H7 (cell line): ENCODE measurements around the gene RPL18A. TPM values are rescaled to one million over a fixed set of nuclear protein-coding genes. Genes with fewer than 3 reads are reported as not detected.
A peak's percentile ranks its signal among the peaks of the same experiment; 100 is the strongest.

Source experiments
- DNase-seq: peaks from one replicate; pipeline ENCODE4 v3.0.0; 2012
- H3K27me3 ChIP-seq: 2 replicates; pipeline ENCODE4 v1.6.0; 2011; ENCODE audit warnings: mild to moderate bottlenecking, low read length; ENCODE audit not compliant: control insufficient read depth, insufficient read depth
- H3K36me3 ChIP-seq: replicated peaks from 2 replicates; pipeline ENCODE4 v1.5.1; 2011; ENCODE audit warnings: low read length; ENCODE audit not compliant: control insufficient read depth, insufficient read depth
- H3K4me3 ChIP-seq: 2 replicates; pipeline ENCODE4 v1.5.1; 2011; ENCODE audit warnings: low read depth, mild to moderate bottlenecking, control low read depth, low read length, moderate library complexity; ENCODE audit not compliant: insufficient read depth
- total RNA-seq: library from RNA; depleted of rRNA; stranded (reverse); fragments of >200 nt; shearing (Covaris generic); gene quantifications from 2 replicates; pipeline ENCODE4 v1.2.3, GENCODE V29; 2014; rRNA removed

Gene RPL18A
- total RNA-seq = 2,178 and 2,213 TPM in 2 replicates

GRCh38 chr19:17859533-17860330, at the start of gene RPL18A:
Gene RPL18A, plus strand, starts transcription at chr19:17859910. Its CDS starts 47 bp downstream, at chr19:17859957.
- Histone ChIP-seq H3K4me3 (peak within 1 kb of the TSS; percentile 98), H3K27me3 (no peaks in the 10 kb centered on the region), H3K36me3 (peaks cover 32% of the 10 kb centered on the region)
- peak; percentile 98 for DNase-seq

GRCh38 chr19:17811103-17811502, 48.6 kb upstream of the RPL18A start:
- no peak for DNase-seq
- Histone ChIP-seq H3K27me3 (no peaks in the 10 kb centered on the region), H3K36me3 (no peaks in the 10 kb centered on the region), H3K4me3 (no peak overlapping the region)

GRCh38 chr19:17811681-17812080, 48.0 kb upstream of the RPL18A start:
- DNase-seq = no peak
- H3K27me3 ChIP-seq = no peaks in the 10 kb centered on the region
- no peaks in the 10 kb centered on the region for H3K36me3 ChIP-seq
- no peak overlapping the region for H3K4me3 ChIP-seq

- Histone ChIP-seq H3K27me3 (no peaks in the 10 kb centered on the region), H3K4me3 (no peak overlapping the region), H3K36me3 (no peaks in the 10 kb centered on the region)
- DNase-seq = no peak
These were observed 47.6 kb upstream of the RPL18A start for GRCh38 chr19:17812099-17812498.

GRCh38 chr19:17817668-17818363, 41.9 kb upstream of the RPL18A start:
- H3K27me3 ChIP-seq = no peaks in the 10 kb centered on the region
- no peak overlapping the region for H3K4me3 ChIP-seq
- H3K36me3 ChIP-seq = no peaks in the 10 kb centered on the region
- DNase-seq = no peak

GRCh38 chr19:17821190-17821589, 38.5 kb upstream of the RPL18A start, which contains the start of gene INSL3:
Gene INSL3, minus strand, starts transcription at chr19:17821519. Its CDS starts 13 bp downstream, at chr19:17821506.
- Histone ChIP-seq H3K4me3 (no peak within 1 kb of the TSS), H3K36me3 (no peaks in the 10 kb centered on the region), H3K27me3 (no peaks in the 10 kb centered on the region)
- no peak for DNase-seq

- H3K4me3 ChIP-seq = no peak overlapping the region
- no peaks in the 10 kb centered on the region; the same call in 1 of the 2 replicates for H3K36me3 ChIP-seq
- DNase-seq = peak; percentile 55
- no peaks in the 10 kb centered on the region for H3K27me3 ChIP-seq
These were observed 35.4 kb upstream of the RPL18A start for GRCh38 chr19:17824339-17824738.

- H3K36me3 ChIP-seq = no peaks in the 10 kb centered on the region; the same call in 1 of the 2 replicates
These were observed 33.1 kb upstream of the RPL18A start for GRCh38 chr19:17826508-17827056.

GRCh38 chr19:17829855-17830566, 29.7 kb upstream of the RPL18A start:
- Histone ChIP-seq H3K4me3 (peak overlapping the region; percentile 63), H3K27me3 (peaks cover 19% of the 10 kb centered on the region), H3K36me3 (no peaks in the 10 kb centered on the region; the same call in 1 of the 2 replicates)
- DNase-seq = peak; percentile 99

More at GRCh38 chr19:17826508-17827056, 33.1 kb upstream of the RPL18A start:
- H3K4me3 ChIP-seq = no peak overlapping the region
- no peak for DNase-seq
- peaks cover 6% of the 10 kb centered on the region for H3K27me3 ChIP-seq

GRCh38 chr19:17830567-17831418, 28.9 kb upstream of the RPL18A start:
- peak; percentile 100 for DNase-seq

GRCh38 chr19:17831419-17831888, 28.3 kb upstream of the RPL18A start:
- H3K36me3 ChIP-seq = no peaks in the 10 kb centered on the region; the same call in 1 of the 2 replicates
- DNase-seq = no peak
- peak overlapping the region; percentile 71 for H3K4me3 ChIP-seq

More at GRCh38 chr19:17830567-17831418, 28.9 kb upstream of the RPL18A start:
- H3K27me3 ChIP-seq = peaks cover 19% of the 10 kb centered on the region
- H3K4me3 ChIP-seq = peak overlapping the region; percentile 71
- H3K36me3 ChIP-seq = no peaks in the 10 kb centered on the region; the same call in 1 of the 2 replicates

GRCh38 chr19:17832443-17833208, 27.1 kb upstream of the RPL18A start:
- no peak for DNase-seq
- no peaks in the 10 kb centered on the region for H3K36me3 ChIP-seq
- H3K27me3 ChIP-seq = peaks cover 19% of the 10 kb centered on the region
- no peak overlapping the region for H3K4me3 ChIP-seq

More at GRCh38 chr19:17831419-17831888, 28.3 kb upstream of the RPL18A start:
- H3K27me3 ChIP-seq = peaks cover 19% of the 10 kb centered on the region
